Measurements from ENCODE around the gene EFNB2. TPM values are rescaled to one million over a fixed set of nuclear protein-coding genes. Genes with fewer than 3 reads are reported as not detected.

The EFNB2 gene
- total and polyA plus RNA-seq, 9 donors, result 3.7 to 33.2 (median 13.5) TPM

GRCh38 chr13:106493533-106494220 is 41.8 kb downstream of the EFNB2 start:
- 85 to 94% (median 93%) methylated on average over 17 of the region's 17 CpGs for WGBS, 3 donors

GRCh38 chr13:106492588-106493475 is 42.6 kb downstream of the EFNB2 start:
- no peak for TF ChIP-seq EP300 (IDR thresholded peaks at IDR 0.05)
- no peak for TF ChIP-seq POLR2A (IDR thresholded peaks at IDR 0.05)
- TF ChIP-seq, protein P1, sequence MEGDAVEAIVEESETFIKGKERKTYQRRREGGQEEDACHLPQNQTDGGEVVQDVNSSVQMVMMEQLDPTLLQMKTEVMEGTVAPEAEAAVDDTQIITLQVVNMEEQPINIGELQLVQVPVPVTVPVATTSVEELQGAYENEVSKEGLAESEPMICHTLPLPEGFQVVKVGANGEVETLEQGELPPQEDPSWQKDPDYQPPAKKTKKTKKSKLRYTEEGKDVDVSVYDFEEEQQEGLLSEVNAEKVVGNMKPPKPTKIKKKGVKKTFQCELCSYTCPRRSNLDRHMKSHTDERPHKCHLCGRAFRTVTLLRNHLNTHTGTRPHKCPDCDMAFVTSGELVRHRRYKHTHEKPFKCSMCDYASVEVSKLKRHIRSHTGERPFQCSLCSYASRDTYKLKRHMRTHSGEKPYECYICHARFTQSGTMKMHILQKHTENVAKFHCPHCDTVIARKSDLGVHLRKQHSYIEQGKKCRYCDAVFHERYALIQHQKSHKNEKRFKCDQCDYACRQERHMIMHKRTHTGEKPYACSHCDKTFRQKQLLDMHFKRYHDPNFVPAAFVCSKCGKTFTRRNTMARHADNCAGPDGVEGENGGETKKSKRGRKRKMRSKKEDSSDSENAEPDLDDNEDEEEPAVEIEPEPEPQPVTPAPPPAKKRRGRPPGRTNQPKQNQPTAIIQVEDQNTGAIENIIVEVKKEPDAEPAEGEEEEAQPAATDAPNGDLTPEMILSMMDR (IDR thresholded peaks at IDR 0.05), result no peak
- Histone ChIP-seq H3K9me3 (no peaks in the 10 kb centered on the region), H3K27ac (no peak overlapping the region), H3K4me1 (ENCODE audit: insufficient read depth) (no peaks in the 10 kb centered on the region), H3K4me3 (no peak overlapping the region), H3K36me3 (no peaks in the 10 kb centered on the region), H3K27me3 (no peaks in the 10 kb centered on the region)
- intact Hi-C loops (cut with DNase I), result no loop called here
- whole genome bisulfite sequencing, 3 donors, result 95 to 96% (median 95%) methylated on average over 49 to 54 of the region's 54 CpGs
- no peak for DNase-seq

More at GRCh38 chr13:106493533-106494220, 41.8 kb downstream of the EFNB2 start:
- intact Hi-C loops (cut with DNase I), result no loop called here
- Histone ChIP-seq H3K9me3 (no peaks in the 10 kb centered on the region), H3K4me3 (no peak overlapping the region), H3K36me3 (no peaks in the 10 kb centered on the region), H3K27ac (no peak overlapping the region), H3K27me3 (no peaks in the 10 kb centered on the region), H3K4me1 (ENCODE audit: insufficient read depth) (no peaks in the 10 kb centered on the region)
- TF ChIP-seq, protein P1 (IDR thresholded peaks at IDR 0.05), result no peak
- no peak for TF ChIP-seq POLR2A (IDR thresholded peaks at IDR 0.05)
- TF ChIP-seq EP300 (IDR thresholded peaks at IDR 0.05), result no peak
- DNase-seq, result no peak

DNA sequence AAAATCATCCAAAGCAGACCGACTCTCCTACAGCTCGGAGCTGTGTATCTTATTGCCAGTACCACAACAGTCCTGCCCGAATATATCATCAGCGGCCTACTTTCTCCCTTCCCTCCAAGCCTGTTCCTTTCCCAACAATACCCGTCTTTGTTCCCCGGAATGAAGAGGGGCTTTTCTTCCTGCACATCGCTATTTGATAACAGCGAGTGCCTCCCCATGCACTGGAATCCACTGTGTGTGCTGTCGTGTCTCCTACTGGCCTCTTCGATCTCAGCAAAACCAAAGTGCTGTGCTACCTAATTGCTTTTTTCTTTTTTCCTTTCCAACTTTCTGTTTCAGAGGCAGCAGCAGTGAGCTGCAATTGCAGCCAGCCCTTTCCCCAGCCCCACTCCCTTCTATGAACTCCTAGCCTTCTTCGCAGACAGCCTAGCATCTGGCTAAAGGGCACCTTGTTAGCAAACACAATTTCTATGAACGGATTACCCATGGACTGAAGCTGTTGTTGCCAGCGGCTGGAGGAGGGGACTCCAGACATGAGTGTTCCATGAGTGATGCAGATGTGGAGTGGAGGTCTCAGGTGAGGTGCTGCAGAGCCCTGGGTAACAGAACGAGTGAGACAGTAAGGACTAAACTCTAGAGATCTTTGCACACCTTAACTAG is 43.4 kb downstream of the EFNB2 start:
- intact Hi-C loops (cut with DNase I), result no loop called here
- no peak for DNase-seq
- WGBS, 3 donors, result 53 to 82% (median 70%) methylated on average over 14 of the region's 14 CpGs
- no peak overlapping the region for H3K27ac ChIP-seq
- H3K4me1 ChIP-seq (ENCODE audit: insufficient read depth), result no peaks in the 10 kb centered on the region
- TF ChIP-seq, protein P1 (IDR thresholded peaks at IDR 0.05), result no peak
- no peak for TF ChIP-seq POLR2A (IDR thresholded peaks at IDR 0.05)
- TF ChIP-seq EP300 (IDR thresholded peaks at IDR 0.05), result no peak
- no peaks in the 10 kb centered on the region for H3K9me3 ChIP-seq
- H3K4me3 ChIP-seq, result no peak overlapping the region
- no peaks in the 10 kb centered on the region for H3K27me3 ChIP-seq
- no peaks in the 10 kb centered on the region for H3K36me3 ChIP-seq

GRCh38 chr13:106491463-106491862 is 44.0 kb downstream of the EFNB2 start:
- Histone ChIP-seq H3K27me3 (no peaks in the 10 kb centered on the region), H3K4me3 (no peak overlapping the region), H3K9me3 (no peaks in the 10 kb centered on the region), H3K36me3 (no peaks in the 10 kb centered on the region), H3K27ac (no peak overlapping the region), H3K4me1 (ENCODE audit: insufficient read depth) (no peaks in the 10 kb centered on the region)
- DNase-seq, result no peak
- whole genome bisulfite sequencing, 3 donors, result 52 to 77% (median 71%) methylated on average over 11 of the region's 11 CpGs
- TF ChIP-seq EP300 (IDR thresholded peaks at IDR 0.05), result no peak
- no peak for TF ChIP-seq POLR2A (IDR thresholded peaks at IDR 0.05)
- TF ChIP-seq, protein P1 (IDR thresholded peaks at IDR 0.05), result no peak
- intact Hi-C loops (cut with DNase I), result no loop called here

Measured in ovary (tissue), 9 donors.